ENCODE data around the gene SRSF7.
"Not testable (repeated sequence)": the region's sequence is repeated elsewhere in the genome, so short reads cannot be mapped to it uniquely, and the experiment has no call there.

SRSF7 gene

DNA sequence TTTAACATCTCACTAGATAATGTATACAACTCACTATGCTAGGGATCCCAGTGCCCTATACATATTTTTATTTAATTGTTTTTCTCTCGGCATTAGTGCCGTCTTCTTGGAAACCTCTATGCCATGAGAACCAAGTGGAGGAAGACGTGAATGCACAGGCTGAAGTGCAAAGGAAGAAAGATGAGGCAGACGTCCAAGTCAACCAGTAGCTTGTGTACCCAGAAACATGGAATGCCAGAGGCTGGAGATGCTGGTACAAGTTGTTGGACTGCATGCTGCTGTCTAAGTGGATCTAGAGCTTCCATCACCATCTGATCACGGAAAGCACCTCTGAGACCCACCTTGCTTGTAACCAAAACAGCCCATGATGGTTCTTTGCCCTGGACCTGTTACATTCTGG is 14.4 kb upstream of the SRSF7 start:
- no peaks in the 10 kb centered on the region for H3K9me3 ChIP-seq (ENCODE audit: low read depth, low read length)
- TF ChIP-seq POLR2AphosphoS5 (IDR thresholded peaks at IDR 0.05; ENCODE audit: borderline replicate concordance, low read depth, low read length) (no peak), EZH2 (IDR thresholded peaks at IDR 0.05) (no peak), FOXP2 (optimal IDR thresholded peaks at IDR 0.05; ENCODE audit: control extremely low read depth, extremely low read length, insufficient read depth) (no peak)
- H3K36me3 ChIP-seq (ENCODE audit: insufficient read depth, low read length) = no peaks in the 10 kb centered on the region
- no peak overlapping the region for H3K9ac ChIP-seq (ENCODE audit: insufficient read length)
- peak overlapping the region; percentile 62; the same call in 1 of the 2 replicates for H3K27ac ChIP-seq
- DNase-seq (ENCODE audit: low read depth, low spot score) = no peak
- H3K4me3 ChIP-seq = no peak overlapping the region

DNA sequence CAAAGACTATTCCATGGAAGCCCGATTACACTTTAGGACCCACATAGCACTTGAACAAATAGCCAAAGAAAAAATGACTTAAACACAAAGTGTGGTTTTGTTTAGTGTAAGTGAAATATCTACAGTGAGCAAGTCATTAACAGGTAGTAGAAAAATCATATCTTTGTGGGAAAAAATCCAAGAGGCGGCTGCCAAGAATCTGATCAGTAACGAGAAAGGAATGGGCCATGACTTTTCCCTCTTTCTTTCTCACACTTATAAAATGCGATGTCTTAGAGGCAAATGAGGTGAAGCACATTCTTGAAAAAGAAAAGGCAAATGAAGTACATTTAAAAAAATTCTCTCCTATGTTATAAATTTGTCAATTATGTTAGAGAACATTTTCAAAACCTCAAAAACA is 14.0 kb upstream of the SRSF7 start:
- peak overlapping the region; percentile 62; the same call in 1 of the 2 replicates for H3K27ac ChIP-seq
- no peak overlapping the region for H3K4me3 ChIP-seq
- H3K9ac ChIP-seq (ENCODE audit: insufficient read length) = no peak overlapping the region
- no peak for DNase-seq (ENCODE audit: low read depth, low spot score)
- no peaks in the 10 kb centered on the region for H3K36me3 ChIP-seq (ENCODE audit: insufficient read depth, low read length)
- no peak for TF ChIP-seq POLR2AphosphoS5 (IDR thresholded peaks at IDR 0.05; ENCODE audit: borderline replicate concordance, low read depth, low read length)
- no peak for TF ChIP-seq FOXP2 (optimal IDR thresholded peaks at IDR 0.05; ENCODE audit: control extremely low read depth, extremely low read length, insufficient read depth)
- TF ChIP-seq EZH2 (IDR thresholded peaks at IDR 0.05) = no peak
- no peaks in the 10 kb centered on the region for H3K9me3 ChIP-seq (ENCODE audit: low read depth, low read length)

DNA sequence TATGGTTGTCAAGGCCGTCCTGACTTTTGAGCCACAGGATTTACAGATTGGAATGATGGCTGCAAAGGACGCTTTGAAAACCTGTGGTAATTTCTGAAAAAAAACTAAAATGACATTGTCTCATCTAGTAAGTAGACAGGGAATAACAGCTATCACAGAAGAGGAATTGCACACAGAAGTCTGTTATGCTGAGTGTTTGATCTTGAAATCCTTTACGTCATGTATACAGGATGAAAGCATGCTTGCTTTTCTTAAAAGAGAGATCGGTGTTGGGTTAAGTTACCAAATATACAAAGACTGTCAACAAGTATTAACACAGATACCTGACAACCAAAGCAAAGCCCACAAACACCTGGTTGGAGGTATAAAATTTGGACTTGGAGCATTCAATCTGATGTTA is 12.6 kb upstream of the SRSF7 start:
- H3K9ac ChIP-seq (ENCODE audit: insufficient read length) = no peak overlapping the region
- no peaks in the 10 kb centered on the region for H3K36me3 ChIP-seq (ENCODE audit: insufficient read depth, low read length)
- no peak for DNase-seq (ENCODE audit: low read depth, low spot score)
- H3K4me3 ChIP-seq = no peak overlapping the region
- no peak for TF ChIP-seq POLR2AphosphoS5 (IDR thresholded peaks at IDR 0.05; ENCODE audit: borderline replicate concordance, low read depth, low read length)
- no peak for TF ChIP-seq EZH2 (IDR thresholded peaks at IDR 0.05)
- TF ChIP-seq FOXP2 (optimal IDR thresholded peaks at IDR 0.05; ENCODE audit: control extremely low read depth, extremely low read length, insufficient read depth) = no peak
- H3K27ac ChIP-seq = no peak overlapping the region
- H3K9me3 ChIP-seq (ENCODE audit: low read depth, low read length) = no peaks in the 10 kb centered on the region

DNA sequence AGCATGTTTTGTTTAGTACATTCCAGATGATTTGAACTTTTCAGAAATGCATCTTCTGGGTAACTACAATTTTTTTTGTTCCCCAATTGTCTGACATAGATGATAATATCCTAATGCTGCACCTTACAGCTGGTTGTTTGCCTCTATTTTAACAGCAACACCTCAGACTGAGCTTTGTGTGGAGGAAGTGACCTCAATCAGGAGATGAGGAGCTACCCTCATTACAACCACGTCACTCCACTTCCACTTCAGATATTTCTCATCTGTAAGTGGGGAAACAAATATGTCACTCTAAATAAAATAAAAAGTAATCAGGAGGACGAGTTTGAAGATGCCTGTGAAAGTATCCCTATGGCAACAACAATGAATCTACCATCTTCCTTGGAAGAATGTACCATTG is 12.1 kb upstream of the SRSF7 start:
- no peak for DNase-seq (ENCODE audit: low read depth, low spot score)
- H3K36me3 ChIP-seq (ENCODE audit: insufficient read depth, low read length) = no peaks in the 10 kb centered on the region
- H3K9ac ChIP-seq (ENCODE audit: insufficient read length) = no peak overlapping the region
- no peak overlapping the region for H3K4me3 ChIP-seq
- no peak overlapping the region for H3K27ac ChIP-seq
- no peaks in the 10 kb centered on the region for H3K9me3 ChIP-seq (ENCODE audit: low read depth, low read length)
- TF ChIP-seq EZH2 (IDR thresholded peaks at IDR 0.05) (no peak), FOXP2 (optimal IDR thresholded peaks at IDR 0.05; ENCODE audit: control extremely low read depth, extremely low read length, insufficient read depth) (no peak), POLR2AphosphoS5 (IDR thresholded peaks at IDR 0.05; ENCODE audit: borderline replicate concordance, low read depth, low read length) (no peak)

DNA sequence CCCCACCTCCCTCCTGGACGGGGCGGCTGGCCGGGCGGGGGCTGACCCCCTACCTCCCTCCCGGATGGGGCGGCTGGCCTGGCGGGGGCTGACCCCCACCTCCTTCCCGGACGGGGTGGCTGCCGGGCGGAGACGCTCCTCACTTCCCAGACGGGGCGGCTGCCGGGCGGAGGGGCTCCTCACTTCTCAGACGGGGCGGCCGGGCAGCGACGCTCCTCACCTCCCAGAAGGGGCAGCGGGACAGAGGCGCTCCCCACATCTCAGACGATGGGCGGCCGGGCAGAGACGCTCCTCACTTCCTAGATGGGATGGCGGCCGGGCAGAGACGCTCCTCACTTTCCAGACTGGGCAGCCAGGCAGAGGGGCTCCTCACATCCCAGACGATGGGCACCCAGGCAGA is 4.7 kb upstream of the SRSF7 start:
- not testable (repeated sequence) for DNase-seq (ENCODE audit: low read depth, low spot score); H3K4me3 ChIP-seq; H3K27ac ChIP-seq; H3K9me3 ChIP-seq (ENCODE audit: low read depth, low read length); H3K36me3 ChIP-seq (ENCODE audit: insufficient read depth, low read length); H3K9ac ChIP-seq (ENCODE audit: insufficient read length)

DNA sequence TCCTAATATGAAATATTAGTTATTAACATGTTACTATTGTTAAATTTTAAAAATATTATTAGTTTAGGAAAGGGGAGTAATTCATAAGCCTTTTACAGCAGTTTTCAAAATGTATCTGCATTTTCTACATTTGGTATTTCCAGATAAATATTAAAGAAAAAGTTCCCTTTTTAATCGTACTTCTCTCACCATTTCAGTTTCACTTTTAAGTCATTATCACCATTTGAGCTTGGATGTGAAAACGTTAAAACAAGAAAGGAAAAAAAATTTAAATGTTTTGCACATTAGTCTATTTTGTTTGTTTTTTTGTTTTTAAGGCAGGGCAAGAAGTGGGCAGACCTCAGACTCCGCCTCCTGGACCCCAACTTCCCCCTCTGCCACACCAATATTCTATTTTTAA is 3.3 kb upstream of the SRSF7 start:
- no peak for DNase-seq (ENCODE audit: low read depth, low spot score)
- peak overlapping the region; percentile 57 for H3K4me3 ChIP-seq
- TF ChIP-seq FOXP2 (optimal IDR thresholded peaks at IDR 0.05; ENCODE audit: control extremely low read depth, extremely low read length, insufficient read depth) (no peak), EZH2 (IDR thresholded peaks at IDR 0.05) (no peak), POLR2AphosphoS5 (IDR thresholded peaks at IDR 0.05; ENCODE audit: borderline replicate concordance, low read depth, low read length) (no peak)
- H3K9ac ChIP-seq (ENCODE audit: insufficient read length) = peak overlapping the region; percentile 70
- no peaks in the 10 kb centered on the region for H3K9me3 ChIP-seq (ENCODE audit: low read depth, low read length)
- H3K27ac ChIP-seq = peak overlapping the region; percentile 65; the same call in 1 of the 2 replicates
- H3K36me3 ChIP-seq (ENCODE audit: insufficient read depth, low read length) = peaks cover 7% of the 10 kb centered on the region

DNA sequence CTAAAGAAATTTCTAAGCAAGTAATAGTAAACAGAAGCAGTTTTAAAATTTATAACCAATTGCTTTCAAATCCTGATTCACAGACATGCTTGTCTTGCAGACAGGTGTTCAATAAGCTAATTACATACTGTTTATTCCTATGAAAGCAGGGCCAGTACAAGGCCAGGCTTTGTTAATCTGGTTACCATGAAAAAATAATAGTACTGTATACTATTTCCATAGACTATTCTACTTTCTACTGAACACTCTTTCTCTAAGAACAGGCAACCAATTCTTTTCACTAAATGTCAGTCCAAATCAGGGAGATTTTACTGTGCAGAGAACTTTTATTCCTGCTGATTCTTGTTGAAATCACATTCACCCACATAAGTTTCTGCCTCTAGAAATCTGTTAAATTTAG is 2.9 kb upstream of the SRSF7 start:
- Histone ChIP-seq H3K36me3 (ENCODE audit: insufficient read depth, low read length) (peaks cover 12% of the 10 kb centered on the region), H3K9me3 (ENCODE audit: low read depth, low read length) (no peaks in the 10 kb centered on the region), H3K27ac (peak overlapping the region; percentile 65; the same call in 1 of the 2 replicates), H3K4me3 (peak overlapping the region; percentile 1; the same call in 1 of the 2 replicates), H3K9ac (ENCODE audit: insufficient read length) (peak overlapping the region; percentile 70)
- TF ChIP-seq POLR2AphosphoS5 (IDR thresholded peaks at IDR 0.05; ENCODE audit: borderline replicate concordance, low read depth, low read length) = no peak
- TF ChIP-seq FOXP2 (optimal IDR thresholded peaks at IDR 0.05; ENCODE audit: control extremely low read depth, extremely low read length, insufficient read depth) = no peak
- TF ChIP-seq EZH2 (IDR thresholded peaks at IDR 0.05) = no peak
- DNase-seq (ENCODE audit: low read depth, low spot score) = no peak

DNA sequence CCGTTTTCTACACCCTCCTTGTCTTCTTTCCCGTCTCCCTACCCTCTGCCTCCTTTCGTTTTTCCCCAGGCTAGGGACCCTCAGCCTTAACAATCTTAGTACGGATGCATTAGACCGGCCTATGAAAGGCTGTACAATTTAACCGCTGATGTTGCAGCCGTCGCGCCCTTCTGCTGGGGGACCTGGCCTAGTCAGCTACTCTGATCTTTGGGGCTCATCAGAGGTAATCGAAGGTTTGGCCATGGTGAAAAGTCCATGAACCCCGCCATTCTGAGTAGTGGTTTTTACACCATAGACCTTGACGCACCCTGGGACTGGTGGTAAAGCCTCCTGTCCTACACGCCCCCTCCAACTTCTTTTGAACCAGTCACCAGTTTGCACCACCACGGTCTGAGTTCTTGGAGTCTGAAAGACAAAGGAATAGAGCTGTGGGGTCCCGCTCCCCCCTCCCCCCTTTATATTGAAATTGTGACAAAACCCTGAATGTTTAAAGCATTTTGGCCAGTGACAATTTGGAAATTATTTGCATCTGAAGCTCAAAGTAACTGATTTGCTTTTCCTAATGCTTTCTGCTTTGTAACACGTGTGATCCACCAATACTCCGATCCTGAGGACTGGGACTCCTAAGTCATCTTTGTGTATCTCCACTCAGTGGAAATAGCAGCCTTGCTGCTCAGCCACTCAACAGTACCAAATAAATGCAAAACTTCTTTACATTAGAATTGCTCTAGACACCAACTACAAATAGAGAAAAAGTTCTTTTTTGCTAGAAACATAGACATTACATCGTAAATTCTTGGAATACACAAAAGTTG is 642 bp upstream of the SRSF7 start:
- H3K9ac ChIP-seq (ENCODE audit: insufficient read length) = peak overlapping the region; percentile 62
- peak overlapping the region; percentile 92 for H3K4me3 ChIP-seq
- no peaks in the 10 kb centered on the region for H3K9me3 ChIP-seq (ENCODE audit: low read depth, low read length)
- no peak for DNase-seq (ENCODE audit: low read depth, low spot score)
- peaks cover 34% of the 10 kb centered on the region for H3K36me3 ChIP-seq (ENCODE audit: insufficient read depth, low read length)
- TF ChIP-seq POLR2AphosphoS5 (IDR thresholded peaks at IDR 0.05; ENCODE audit: borderline replicate concordance, low read depth, low read length) (no peak), EZH2 (IDR thresholded peaks at IDR 0.05) (no peak), FOXP2 (optimal IDR thresholded peaks at IDR 0.05; ENCODE audit: control extremely low read depth, extremely low read length, insufficient read depth) (no peak)
- H3K27ac ChIP-seq = peak overlapping the region; percentile 94
